SH-SY5Y (cell line): ENCODE measurements around the gene OTOF.

Source experiments
- GATA2 ChIP-seq: IDR thresholded peaks from 2 replicates; pipeline ENCODE4 v1.6.1; 2011; ENCODE audit warnings: mild to moderate bottlenecking, low read depth, low read length
- GATA3 ChIP-seq: IDR thresholded peaks from 2 replicates; pipeline ENCODE4 v1.6.1; 2011; ENCODE audit warnings: low read depth, mild to moderate bottlenecking, low read length, moderate library complexity

GRCh38 chr2:26487192-26487591 lies 9.3 kb upstream of the OTOF start:
- TF ChIP-seq GATA3 (no peak), GATA2 (no peak)
